ENCODE measurements around the gene RPLP1.

Gene RPLP1

DNA sequence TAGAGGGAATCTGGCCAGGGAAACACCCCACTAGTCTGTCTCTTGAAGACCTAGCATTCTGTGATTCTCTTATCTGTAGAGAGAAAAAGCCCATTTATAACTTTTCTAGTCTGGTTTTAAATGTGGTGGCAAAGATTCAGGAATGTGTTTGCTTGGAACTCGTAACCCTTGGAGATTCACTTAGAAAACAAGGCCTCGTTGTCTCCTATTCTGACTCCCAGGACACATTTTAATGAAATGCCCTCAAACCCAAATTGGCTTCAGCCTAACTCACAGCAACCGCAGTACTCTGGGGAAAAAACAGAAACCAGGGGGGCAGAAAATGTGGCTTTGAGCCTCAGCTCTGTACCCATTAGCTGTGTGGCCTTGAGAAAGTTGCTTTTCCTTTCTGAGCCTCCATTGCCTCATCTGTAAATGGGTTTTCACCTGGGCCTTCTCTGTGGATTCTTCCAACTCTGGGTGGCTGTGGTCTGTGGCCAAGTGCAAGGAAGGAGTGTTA, 36.5 kb downstream of the RPLP1 start:
- H3K27ac ChIP-seq (ENCODE audit: low read length) = no peak overlapping the region
- H3K9ac ChIP-seq (ENCODE audit: low read length) = no peak overlapping the region
- no peak overlapping the region for H3K4me3 ChIP-seq (ENCODE audit: low read length)
- H3K36me3 ChIP-seq (ENCODE audit: control insufficient read depth, low read depth, low read length) = no peaks in the 10 kb centered on the region
- no peaks in the 10 kb centered on the region for H3K9me3 ChIP-seq (ENCODE audit: control insufficient read depth, low read depth, low read length)
- no peaks in the 10 kb centered on the region for H3K4me1 ChIP-seq (ENCODE audit: control insufficient read depth, low read depth, low read length)
- no peaks in the 10 kb centered on the region for H3K27me3 ChIP-seq (ENCODE audit: control insufficient read depth, insufficient read depth, low read length)

DNA sequence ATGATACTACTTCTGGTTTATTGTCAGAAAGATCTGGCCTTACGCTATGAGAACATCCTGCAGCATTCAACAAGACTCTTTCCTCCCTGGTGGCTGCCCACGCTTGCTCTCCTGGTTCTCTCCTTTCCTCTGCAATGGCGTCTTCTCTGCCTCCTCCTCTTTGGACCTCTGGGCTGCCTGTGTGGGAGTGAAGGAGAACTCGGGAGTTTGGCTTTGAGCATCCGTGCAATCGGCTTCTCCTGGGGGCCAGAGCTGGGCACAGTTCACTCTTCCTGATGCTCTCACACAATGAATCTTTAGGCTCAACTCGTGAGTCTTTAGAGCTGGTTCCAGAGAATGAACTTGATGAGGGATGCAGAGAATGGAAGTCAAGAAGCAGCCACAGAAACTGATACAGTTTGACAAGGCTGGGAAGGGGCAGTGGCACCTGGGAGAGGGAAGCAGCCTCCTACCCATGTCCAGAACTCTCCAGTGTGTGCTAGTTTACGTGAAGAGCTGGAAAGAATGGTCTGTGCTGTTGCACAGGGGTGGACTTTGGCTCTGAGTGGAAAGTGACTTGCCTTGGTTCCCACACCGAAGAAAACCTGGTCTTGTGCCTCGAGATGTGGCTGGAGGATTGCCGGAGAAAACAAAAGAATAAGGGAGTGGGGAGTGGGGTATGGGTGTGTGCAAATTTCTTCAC, 37.9 kb downstream of the RPLP1 start:
- Histone ChIP-seq H3K9me3 (ENCODE audit: control insufficient read depth, low read depth, low read length) (no peaks in the 10 kb centered on the region), H3K4me1 (ENCODE audit: control insufficient read depth, low read depth, low read length) (no peaks in the 10 kb centered on the region), H3K9ac (ENCODE audit: low read length) (no peak overlapping the region), H3K36me3 (ENCODE audit: control insufficient read depth, low read depth, low read length) (no peaks in the 10 kb centered on the region), H3K4me3 (ENCODE audit: low read length) (no peak overlapping the region), H3K27ac (ENCODE audit: low read length) (no peak overlapping the region), H3K27me3 (ENCODE audit: control insufficient read depth, insufficient read depth, low read length) (no peaks in the 10 kb centered on the region)

DNA sequence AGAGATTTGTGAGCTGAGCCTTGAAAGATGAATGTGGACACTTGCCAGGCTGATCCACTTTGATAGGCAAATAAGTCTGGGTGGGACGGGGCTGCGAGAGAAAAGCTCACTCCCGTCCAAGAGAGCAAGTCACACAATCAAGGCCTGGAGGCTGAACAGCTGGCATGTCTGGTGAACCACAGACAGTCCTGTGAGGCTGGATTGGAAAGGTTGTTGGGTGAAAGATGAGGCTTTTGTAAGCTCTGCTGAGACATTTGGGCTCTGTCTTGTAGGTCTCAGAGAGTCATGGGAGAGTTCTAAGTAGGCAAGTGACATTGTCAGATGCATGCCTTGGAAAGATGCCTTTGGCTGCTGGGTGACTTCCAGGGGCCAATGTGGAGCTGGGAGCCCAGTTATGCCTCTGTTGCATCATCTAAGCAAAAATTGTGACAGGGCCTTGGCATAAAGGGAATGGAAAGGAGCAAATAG, 38.5 kb downstream of the RPLP1 start:
- no peaks in the 10 kb centered on the region for H3K27me3 ChIP-seq (ENCODE audit: control insufficient read depth, insufficient read depth, low read length)
- no peaks in the 10 kb centered on the region for H3K36me3 ChIP-seq (ENCODE audit: control insufficient read depth, low read depth, low read length)
- H3K4me3 ChIP-seq (ENCODE audit: low read length) = no peak overlapping the region
- no peak overlapping the region for H3K9ac ChIP-seq (ENCODE audit: low read length)
- no peak overlapping the region for H3K27ac ChIP-seq (ENCODE audit: low read length)
- H3K4me1 ChIP-seq (ENCODE audit: control insufficient read depth, low read depth, low read length) = no peaks in the 10 kb centered on the region
- H3K9me3 ChIP-seq (ENCODE audit: control insufficient read depth, low read depth, low read length) = no peaks in the 10 kb centered on the region

DNA sequence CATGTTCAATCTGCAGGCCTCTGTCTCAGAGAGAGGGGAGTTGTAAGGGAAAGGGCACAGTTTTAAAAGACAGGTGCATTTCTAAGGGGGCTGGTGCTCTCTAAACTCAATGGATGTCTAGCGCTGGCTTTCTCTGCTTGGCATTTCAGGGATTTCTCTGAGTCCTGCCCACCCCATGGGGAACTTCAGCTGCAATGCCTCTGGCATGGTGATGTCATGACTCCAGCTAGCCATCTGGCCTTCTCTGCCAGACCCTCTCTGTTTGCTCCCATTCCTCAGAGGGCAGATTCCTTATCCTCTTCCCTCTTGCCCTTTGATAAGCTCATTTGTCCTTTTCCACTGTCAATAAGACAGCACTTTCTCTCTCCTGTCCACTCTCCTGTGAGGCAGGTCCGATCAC, 40.8 kb downstream of the RPLP1 start:
- Histone ChIP-seq H3K36me3 (ENCODE audit: control insufficient read depth, low read depth, low read length) (no peaks in the 10 kb centered on the region), H3K4me1 (ENCODE audit: control insufficient read depth, low read depth, low read length) (no peaks in the 10 kb centered on the region), H3K9ac (ENCODE audit: low read length) (no peak overlapping the region), H3K9me3 (ENCODE audit: control insufficient read depth, low read depth, low read length) (no peaks in the 10 kb centered on the region), H3K27me3 (ENCODE audit: control insufficient read depth, insufficient read depth, low read length) (no peaks in the 10 kb centered on the region), H3K4me3 (ENCODE audit: low read length) (no peak overlapping the region), H3K27ac (ENCODE audit: low read length) (no peak overlapping the region)

DNA sequence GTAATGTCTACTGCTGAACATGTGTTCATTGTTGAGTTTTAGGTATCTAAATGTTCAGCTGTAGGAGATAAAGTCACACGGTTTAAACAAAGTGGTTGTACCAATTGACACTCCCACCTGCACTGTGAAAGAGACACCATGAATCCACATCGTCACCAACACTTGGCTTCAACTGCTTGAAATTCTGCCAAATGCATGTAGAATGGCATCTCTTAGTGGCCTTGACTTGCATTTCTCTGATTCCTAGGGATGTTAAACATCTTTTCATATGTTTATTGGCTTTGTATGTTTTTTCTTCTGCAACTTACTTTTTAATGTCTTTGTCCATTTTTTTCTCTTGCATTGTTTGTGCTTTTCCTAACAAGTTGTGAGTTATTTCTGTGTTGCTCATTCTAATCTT, 43.4 kb downstream of the RPLP1 start:
- peaks cover 4% of the 10 kb centered on the region for H3K4me1 ChIP-seq (ENCODE audit: control insufficient read depth, low read depth, low read length)
- no peak overlapping the region for H3K4me3 ChIP-seq (ENCODE audit: low read length)
- H3K27me3 ChIP-seq (ENCODE audit: control insufficient read depth, insufficient read depth, low read length) = no peaks in the 10 kb centered on the region
- H3K9ac ChIP-seq (ENCODE audit: low read length) = no peak overlapping the region
- H3K27ac ChIP-seq (ENCODE audit: low read length) = no peak overlapping the region
- no peaks in the 10 kb centered on the region for H3K36me3 ChIP-seq (ENCODE audit: control insufficient read depth, low read depth, low read length)
- H3K9me3 ChIP-seq (ENCODE audit: control insufficient read depth, low read depth, low read length) = no peaks in the 10 kb centered on the region

DNA sequence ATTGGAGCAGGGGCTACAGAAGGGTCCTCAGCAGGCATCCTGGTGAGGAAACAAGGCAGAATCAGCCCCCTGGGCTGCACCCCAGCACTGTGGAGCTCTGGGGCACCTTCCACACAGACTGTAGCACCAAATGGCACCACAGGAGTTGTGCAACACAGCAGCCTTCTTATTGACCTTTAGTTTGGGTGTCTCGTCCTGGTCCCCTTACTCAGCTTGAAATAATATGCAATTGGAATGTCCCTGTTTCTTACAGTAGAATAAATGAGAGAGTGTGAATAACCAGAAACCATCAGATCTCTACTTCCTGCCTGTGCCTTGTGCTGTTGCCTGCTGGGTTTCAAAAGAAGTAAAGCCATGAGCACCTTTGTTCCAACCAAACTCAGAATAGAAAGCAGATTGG, 44.5 kb downstream of the RPLP1 start:
- Histone ChIP-seq H3K9me3 (ENCODE audit: control insufficient read depth, low read depth, low read length) (no peaks in the 10 kb centered on the region), H3K36me3 (ENCODE audit: control insufficient read depth, low read depth, low read length) (no peaks in the 10 kb centered on the region), H3K27me3 (ENCODE audit: control insufficient read depth, insufficient read depth, low read length) (no peaks in the 10 kb centered on the region), H3K9ac (ENCODE audit: low read length) (no peak overlapping the region), H3K4me3 (ENCODE audit: low read length) (no peak overlapping the region), H3K27ac (ENCODE audit: low read length) (no peak overlapping the region), H3K4me1 (ENCODE audit: control insufficient read depth, low read depth, low read length) (peaks cover 4% of the 10 kb centered on the region)

DNA sequence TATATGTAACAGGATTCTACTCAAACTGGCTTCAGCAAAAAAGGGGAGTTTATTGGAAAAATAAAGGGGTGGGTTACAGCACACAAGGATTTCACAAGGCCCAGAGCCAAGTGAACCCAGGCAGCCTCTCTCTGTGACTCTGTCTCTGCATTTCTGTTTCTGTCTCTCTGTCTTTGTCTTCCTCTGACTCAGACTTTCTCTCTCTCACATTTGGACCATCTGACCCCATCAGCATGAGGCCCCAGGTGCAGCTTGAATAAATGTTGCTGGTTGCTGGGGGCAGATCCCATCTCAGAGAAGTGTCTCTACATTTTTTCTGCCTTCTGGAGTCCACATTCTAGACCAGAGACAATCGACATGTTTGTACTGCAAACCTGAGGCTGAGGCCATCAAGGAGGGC, 45.0 kb downstream of the RPLP1 start:
- H3K4me1 ChIP-seq (ENCODE audit: control insufficient read depth, low read depth, low read length) = peaks cover 4% of the 10 kb centered on the region
- no peaks in the 10 kb centered on the region for H3K9me3 ChIP-seq (ENCODE audit: control insufficient read depth, low read depth, low read length)
- no peaks in the 10 kb centered on the region for H3K27me3 ChIP-seq (ENCODE audit: control insufficient read depth, insufficient read depth, low read length)
- H3K36me3 ChIP-seq (ENCODE audit: control insufficient read depth, low read depth, low read length) = no peaks in the 10 kb centered on the region
- H3K4me3 ChIP-seq (ENCODE audit: low read length) = no peak overlapping the region
- H3K27ac ChIP-seq (ENCODE audit: low read length) = no peak overlapping the region
- no peak overlapping the region for H3K9ac ChIP-seq (ENCODE audit: low read length)

DNA sequence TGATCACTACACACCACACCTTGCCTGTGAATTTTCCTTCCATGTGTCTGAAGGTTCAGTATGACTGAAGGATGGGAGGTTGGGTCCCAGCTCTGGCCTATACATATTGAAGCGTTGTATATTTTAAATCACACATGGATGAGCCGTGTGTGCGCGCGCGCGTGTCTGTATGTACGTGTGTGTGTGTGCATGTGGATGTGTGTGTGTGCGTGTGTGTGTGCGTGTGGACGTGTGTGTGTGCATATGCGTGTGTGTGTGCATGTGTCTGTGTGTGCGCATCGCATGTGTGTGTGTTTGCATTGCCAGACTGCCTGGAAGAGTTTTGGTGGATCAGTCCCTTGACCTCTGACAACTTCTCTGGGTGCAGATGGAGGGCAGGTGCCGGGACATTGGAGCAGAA, 45.7 kb downstream of the RPLP1 start:
- no peaks in the 10 kb centered on the region for H3K9me3 ChIP-seq (ENCODE audit: control insufficient read depth, low read depth, low read length)
- no peak overlapping the region for H3K9ac ChIP-seq (ENCODE audit: low read length)
- H3K27me3 ChIP-seq (ENCODE audit: control insufficient read depth, insufficient read depth, low read length) = no peaks in the 10 kb centered on the region
- no peak overlapping the region for H3K4me3 ChIP-seq (ENCODE audit: low read length)
- H3K36me3 ChIP-seq (ENCODE audit: control insufficient read depth, low read depth, low read length) = no peaks in the 10 kb centered on the region
- no peak overlapping the region for H3K27ac ChIP-seq (ENCODE audit: low read length)
- peaks cover 4% of the 10 kb centered on the region for H3K4me1 ChIP-seq (ENCODE audit: control insufficient read depth, low read depth, low read length)

DNA sequence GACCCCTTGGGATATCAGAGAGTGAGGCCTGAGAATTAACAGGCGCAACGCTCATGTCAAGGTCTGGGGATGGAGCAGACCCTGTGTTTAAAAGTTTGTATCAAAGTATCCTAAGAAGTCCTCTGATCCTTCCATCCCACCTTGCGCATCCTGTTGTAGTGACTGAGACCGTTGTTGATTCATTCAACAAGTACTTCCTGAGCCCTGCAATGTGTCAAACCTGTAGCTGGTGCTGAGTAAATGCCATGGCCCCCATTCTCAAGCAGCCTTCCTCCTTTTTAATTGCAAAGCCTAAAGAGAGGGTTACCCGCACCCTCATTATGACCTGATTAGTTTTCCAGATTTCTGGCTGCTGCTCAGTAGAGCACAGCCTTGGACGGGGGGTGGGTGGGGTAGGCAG, 46.4 kb downstream of the RPLP1 start:
- Histone ChIP-seq H3K4me1 (ENCODE audit: control insufficient read depth, low read depth, low read length) (peaks cover 4% of the 10 kb centered on the region), H3K4me3 (ENCODE audit: low read length) (no peak overlapping the region), H3K36me3 (ENCODE audit: control insufficient read depth, low read depth, low read length) (no peaks in the 10 kb centered on the region), H3K27ac (ENCODE audit: low read length) (no peak overlapping the region), H3K9ac (ENCODE audit: low read length) (no peak overlapping the region), H3K27me3 (ENCODE audit: control insufficient read depth, insufficient read depth, low read length) (no peaks in the 10 kb centered on the region), H3K9me3 (ENCODE audit: control insufficient read depth, low read depth, low read length) (no peaks in the 10 kb centered on the region)

DNA sequence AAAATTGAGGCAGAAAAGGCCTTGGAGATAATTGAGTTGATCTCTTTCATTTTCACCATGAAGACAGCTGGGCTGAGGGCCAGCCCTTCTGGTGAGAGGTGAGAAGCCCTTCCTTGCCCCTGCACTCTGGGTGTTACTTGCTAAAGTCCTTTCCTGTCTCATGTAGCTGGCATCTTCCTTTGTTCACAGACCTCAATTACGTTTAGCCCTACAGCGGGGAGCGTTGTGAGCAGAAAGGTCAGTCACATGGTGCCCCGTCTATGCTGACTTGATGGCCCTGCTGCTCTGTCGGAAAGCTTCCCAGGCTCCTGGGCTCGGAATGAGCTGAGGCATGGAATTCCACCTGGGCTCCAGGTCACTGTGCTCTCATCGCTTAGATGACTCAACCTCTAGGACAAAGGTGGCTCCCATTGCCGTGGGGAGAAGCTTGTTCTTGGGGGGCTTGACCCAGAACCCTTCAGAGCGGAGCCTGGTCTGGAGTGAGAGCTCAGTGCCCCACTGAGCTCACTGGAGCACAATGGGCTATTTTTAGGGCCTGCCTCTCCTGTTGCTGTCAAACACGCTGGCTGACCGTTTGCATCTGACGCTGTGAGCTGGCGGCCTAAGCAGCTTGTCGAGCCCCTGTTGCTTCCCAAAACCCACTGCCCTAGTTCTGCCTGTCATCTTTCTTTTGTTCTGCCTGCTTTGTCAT, 47.0 kb downstream of the RPLP1 start:
- no peaks in the 10 kb centered on the region for H3K36me3 ChIP-seq (ENCODE audit: control insufficient read depth, low read depth, low read length)
- H3K9me3 ChIP-seq (ENCODE audit: control insufficient read depth, low read depth, low read length) = no peaks in the 10 kb centered on the region
- H3K4me3 ChIP-seq (ENCODE audit: low read length) = no peak overlapping the region
- no peak overlapping the region for H3K27ac ChIP-seq (ENCODE audit: low read length)
- H3K9ac ChIP-seq (ENCODE audit: low read length) = no peak overlapping the region
- H3K4me1 ChIP-seq (ENCODE audit: control insufficient read depth, low read depth, low read length) = peaks cover 4% of the 10 kb centered on the region
- H3K27me3 ChIP-seq (ENCODE audit: control insufficient read depth, insufficient read depth, low read length) = no peaks in the 10 kb centered on the region

DNA sequence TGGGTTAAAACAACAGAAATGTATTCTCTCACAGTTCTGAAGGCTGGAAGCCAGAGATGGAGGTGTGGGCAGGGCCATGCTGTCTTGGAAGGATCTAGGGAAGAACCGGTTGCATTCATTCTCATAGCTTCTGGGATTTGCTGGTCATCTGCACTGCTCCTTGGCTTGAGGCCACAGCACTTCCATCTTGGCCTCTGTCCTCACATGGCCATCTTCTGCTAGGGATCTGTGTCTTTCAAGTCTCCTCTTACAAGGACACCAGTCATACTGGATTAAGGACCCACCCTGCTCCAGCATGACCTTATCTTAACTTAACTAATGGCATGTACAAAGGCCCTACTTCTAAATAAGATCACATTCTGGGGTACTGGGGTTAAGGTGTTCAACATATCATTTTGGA, 47.7 kb downstream of the RPLP1 start:
- H3K27me3 ChIP-seq (ENCODE audit: control insufficient read depth, insufficient read depth, low read length) = no peaks in the 10 kb centered on the region
- no peak overlapping the region for H3K27ac ChIP-seq (ENCODE audit: low read length)
- no peaks in the 10 kb centered on the region for H3K9me3 ChIP-seq (ENCODE audit: control insufficient read depth, low read depth, low read length)
- H3K4me3 ChIP-seq (ENCODE audit: low read length) = no peak overlapping the region
- peaks cover 4% of the 10 kb centered on the region for H3K4me1 ChIP-seq (ENCODE audit: control insufficient read depth, low read depth, low read length)
- H3K9ac ChIP-seq (ENCODE audit: low read length) = no peak overlapping the region
- no peaks in the 10 kb centered on the region for H3K36me3 ChIP-seq (ENCODE audit: control insufficient read depth, low read depth, low read length)

DNA sequence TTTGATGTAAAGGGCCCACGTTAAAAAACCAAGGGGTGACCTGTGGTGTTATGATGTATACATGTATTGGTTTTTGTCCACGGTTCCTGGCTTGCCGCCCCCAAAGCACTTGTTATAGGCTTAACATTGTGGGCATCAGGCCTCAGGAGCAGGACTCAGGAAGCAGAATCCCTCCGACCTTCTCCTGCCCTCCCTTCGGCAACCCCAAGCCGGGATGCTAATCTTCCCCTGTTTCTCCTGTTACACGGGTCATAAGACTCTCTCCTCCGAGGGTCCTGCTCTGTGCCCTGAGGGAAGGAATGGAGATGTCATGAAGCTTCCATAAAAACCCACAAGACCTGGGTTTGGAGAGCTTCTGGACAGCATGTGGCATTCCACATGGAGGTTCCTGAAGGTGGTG, 48.8 kb downstream of the RPLP1 start:
- Histone ChIP-seq H3K36me3 (ENCODE audit: control insufficient read depth, low read depth, low read length) (no peaks in the 10 kb centered on the region), H3K4me3 (ENCODE audit: low read length) (no peak overlapping the region), H3K27ac (ENCODE audit: low read length) (no peak overlapping the region), H3K9me3 (ENCODE audit: control insufficient read depth, low read depth, low read length) (no peaks in the 10 kb centered on the region), H3K27me3 (ENCODE audit: control insufficient read depth, insufficient read depth, low read length) (no peaks in the 10 kb centered on the region), H3K9ac (ENCODE audit: low read length) (no peak overlapping the region), H3K4me1 (ENCODE audit: control insufficient read depth, low read depth, low read length) (peaks cover 4% of the 10 kb centered on the region)

Measured in iPS-18a (cell line).